ENCODE results near the gene ADPRHL1.

Gene ADPRHL1

GRCh38 chr13:113415825-113416224, 37.5 kb downstream of the ADPRHL1 start:
- no peak overlapping the region for H3K27ac ChIP-seq
- no peak for TF ChIP-seq ZFX (IDR thresholded peaks at IDR 0.05; ENCODE audit: borderline replicate concordance)
- TF ChIP-seq, protein P1, sequence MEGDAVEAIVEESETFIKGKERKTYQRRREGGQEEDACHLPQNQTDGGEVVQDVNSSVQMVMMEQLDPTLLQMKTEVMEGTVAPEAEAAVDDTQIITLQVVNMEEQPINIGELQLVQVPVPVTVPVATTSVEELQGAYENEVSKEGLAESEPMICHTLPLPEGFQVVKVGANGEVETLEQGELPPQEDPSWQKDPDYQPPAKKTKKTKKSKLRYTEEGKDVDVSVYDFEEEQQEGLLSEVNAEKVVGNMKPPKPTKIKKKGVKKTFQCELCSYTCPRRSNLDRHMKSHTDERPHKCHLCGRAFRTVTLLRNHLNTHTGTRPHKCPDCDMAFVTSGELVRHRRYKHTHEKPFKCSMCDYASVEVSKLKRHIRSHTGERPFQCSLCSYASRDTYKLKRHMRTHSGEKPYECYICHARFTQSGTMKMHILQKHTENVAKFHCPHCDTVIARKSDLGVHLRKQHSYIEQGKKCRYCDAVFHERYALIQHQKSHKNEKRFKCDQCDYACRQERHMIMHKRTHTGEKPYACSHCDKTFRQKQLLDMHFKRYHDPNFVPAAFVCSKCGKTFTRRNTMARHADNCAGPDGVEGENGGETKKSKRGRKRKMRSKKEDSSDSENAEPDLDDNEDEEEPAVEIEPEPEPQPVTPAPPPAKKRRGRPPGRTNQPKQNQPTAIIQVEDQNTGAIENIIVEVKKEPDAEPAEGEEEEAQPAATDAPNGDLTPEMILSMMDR (IDR thresholded peaks at IDR 0.05): no peak

DNA sequence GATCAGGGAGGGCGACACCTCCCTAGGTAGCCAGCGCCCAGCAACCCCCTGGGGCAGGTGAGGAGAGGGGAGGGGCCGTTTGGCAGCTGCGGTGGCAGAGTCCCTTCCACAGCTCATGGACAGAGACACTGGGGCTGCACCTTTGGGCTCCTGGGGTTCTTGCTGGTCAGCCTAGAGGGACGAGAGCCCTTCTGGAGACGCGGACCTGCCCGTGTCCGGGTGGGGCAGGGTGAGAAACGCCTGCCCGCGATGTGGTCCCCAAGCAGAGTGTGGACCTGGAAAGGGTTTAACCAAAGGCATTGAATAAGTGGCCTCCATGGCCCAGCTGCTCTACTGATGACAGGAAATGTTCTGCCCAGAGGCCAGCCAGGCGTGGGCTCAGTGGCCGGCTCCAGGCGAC, 38.3 kb downstream of the ADPRHL1 start:
- H3K27ac ChIP-seq: no peak overlapping the region
- TF ChIP-seq, protein P1 (IDR thresholded peaks at IDR 0.05): no peak
- TF ChIP-seq ZFX (IDR thresholded peaks at IDR 0.05; ENCODE audit: borderline replicate concordance): no peak

GRCh38 chr13:113414335-113414734, 39.0 kb downstream of the ADPRHL1 start:
- H3K27ac ChIP-seq: no peak overlapping the region
- no peak for TF ChIP-seq ZFX (IDR thresholded peaks at IDR 0.05; ENCODE audit: borderline replicate concordance)
- TF ChIP-seq, protein P1 (IDR thresholded peaks at IDR 0.05): no peak

DNA sequence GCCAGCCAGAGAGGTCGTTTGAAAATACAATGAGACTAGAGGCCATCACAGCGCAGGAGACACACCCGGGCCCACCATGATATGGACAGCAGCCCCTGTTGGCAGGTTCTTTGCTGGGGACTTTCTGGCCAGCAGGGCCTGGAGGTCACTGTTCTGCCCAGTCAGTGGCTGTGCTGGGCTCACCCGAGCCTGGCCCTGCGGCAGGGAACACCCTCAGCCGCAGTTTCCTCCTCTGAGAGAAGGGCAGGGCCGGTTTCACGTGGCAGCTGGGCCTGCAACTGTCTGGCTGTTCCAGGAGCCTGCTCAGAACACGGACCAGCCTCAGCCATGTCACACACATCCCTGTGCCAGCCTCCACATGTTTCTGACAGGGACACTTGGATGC, 39.4 kb downstream of the ADPRHL1 start:
- TF ChIP-seq, protein P1 (IDR thresholded peaks at IDR 0.05): no peak
- TF ChIP-seq ZFX (IDR thresholded peaks at IDR 0.05; ENCODE audit: borderline replicate concordance): no peak

GRCh38 chr13:113413178-113413897, 40.0 kb downstream of the ADPRHL1 start:
- no peak overlapping the region for H3K27ac ChIP-seq
- TF ChIP-seq ZFX (IDR thresholded peaks at IDR 0.05; ENCODE audit: borderline replicate concordance): no peak
- TF ChIP-seq, protein P1 (IDR thresholded peaks at IDR 0.05): no peak

More for the DNA sequence above, 39.4 kb downstream of the ADPRHL1 start:
- no peak overlapping the region for H3K27ac ChIP-seq

DNA sequence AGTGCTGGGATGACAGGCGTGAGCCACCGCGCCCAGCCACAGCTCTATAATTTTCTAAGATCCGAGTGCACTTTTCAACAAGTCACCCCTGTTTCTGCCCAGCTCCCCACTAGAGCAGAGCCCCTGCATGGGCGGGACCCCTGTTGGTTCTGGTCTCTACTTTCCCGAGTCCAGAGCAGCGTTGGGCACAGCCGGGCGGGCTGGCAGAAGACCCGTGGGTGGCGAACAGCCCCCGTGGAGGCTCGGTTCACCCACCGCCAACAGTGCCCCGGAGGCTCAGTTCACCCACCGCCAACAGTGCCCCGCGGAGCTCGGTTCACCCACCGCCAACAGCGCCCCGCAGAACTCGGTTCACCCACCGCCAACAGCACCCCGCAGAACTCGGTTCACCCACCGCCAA, 40.8 kb downstream of the ADPRHL1 start:
- H3K27ac ChIP-seq: no peak overlapping the region
- no peak for TF ChIP-seq ZFX (IDR thresholded peaks at IDR 0.05; ENCODE audit: borderline replicate concordance)

- no peak overlapping the region for H3K27ac ChIP-seq
- TF ChIP-seq, protein P1 (IDR thresholded peaks at IDR 0.05): no peak
- TF ChIP-seq ZFX (IDR thresholded peaks at IDR 0.05; ENCODE audit: borderline replicate concordance): no peak
Measured at GRCh38 chr13:113411216-113412023, 41.9 kb downstream of the ADPRHL1 start.

Data from 22Rv1 (cell line).